K562 (cell line): ENCODE data around the gene PACRG. TPM values are rescaled to one million over a fixed set of nuclear protein-coding genes. Genes with fewer than 3 reads are reported as not detected.

Experiments used
- ATAC-seq: fragments of 200-7000 bp; cut with Tn5 transposase; 3 replicates; pipeline ENCODE4 v1.9.1; 2020; ENCODE audit warnings: moderate library complexity
- BruUV-seq: library from RNA; stranded (reverse); fragments of 400-500 nt; replicated peaks from 2 replicates; lab custom pipeline; 2021; lab: Mats Ljungman, UMichigan
- CTCF ChIA-PET: fragments of 300-600 bp; formaldehyde crosslinking; extraction: SDS; loops from one replicate; lab custom pipeline; 2021; ENCODE audit warnings: low intra/inter-chr PET ratio; lab: Yijun Ruan, JAX
- POLR2A ChIA-PET: fragments of 300-600, 350-650 bp; sonication (Branson Sonifier 250); formaldehyde crosslinking; extraction: SDS; loops from one replicate; lab custom pipeline; 2021; ENCODE audit warnings: antibody characterized with exemption, inconsistent platforms; lab: Yijun Ruan, JAX
- DNase-seq, 4 experiments: peaks; one replicate each; pipeline versions ENCODE4 v3.0.0 to v3.0.0-alpha.2; 2011 to 2018; ENCODE audit warnings: low spot score in 3 of 4, mixed read lengths in 3 of 4; ENCODE audit errors: extremely low read depth in 1 of 4
- FAIRE-seq: peaks from 2 replicates; lab custom pipeline; 2011; peaks lifted over from hg19 to GRCh38; lab: Jason Lieb, UNC
- H2AFZ ChIP-seq: 2 replicates; pipeline ENCODE4 v1.6.0; 2011; ENCODE audit warnings: low read depth, low read length, control low read depth, inconsistent platforms
- H3K27ac ChIP-seq: fragments of 200-600 bp; 3 replicates; pipeline ENCODE4 v1.8.0; 2011; ENCODE audit warnings: low read depth, mild to moderate bottlenecking, control low read depth, inconsistent platforms, low read length, moderate library complexity, mixed read lengths; ENCODE audit errors: extremely low read depth
- H3K27me3 ChIP-seq, 2 experiments: fragments of 300-600 bp in 1 of 2; 2 replicates in 1 of 2; 3 replicates in 1 of 2; pipeline versions ENCODE4 v1.6.0 to v1.8.0; 2011; ENCODE audit warnings: inconsistent platforms in 2 of 2, low read length in 2 of 2, mild to moderate bottlenecking in 1 of 2, mixed read lengths in 1 of 2, moderate library complexity in 1 of 2; ENCODE audit not compliant: control insufficient read depth in 2 of 2, insufficient read depth in 2 of 2
- H3K36me3 ChIP-seq: fragments of 300-600 bp; 3 replicates; pipeline ENCODE4 v1.8.0; 2011; ENCODE audit warnings: mild to moderate bottlenecking, low read length, inconsistent platforms; ENCODE audit not compliant: control insufficient read depth, insufficient read depth
- H3K4me1 ChIP-seq, 2 experiments: fragments of 200-600 bp in 1 of 2; replicated peaks in 1 of 2; 2 replicates in 1 of 2; 3 replicates in 1 of 2; pipeline versions ENCODE4 v1.5.1 to v1.8.0; 2011; ENCODE audit warnings: inconsistent platforms in 2 of 2, low read length in 2 of 2, mild to moderate bottlenecking in 1 of 2, mixed read lengths in 1 of 2, moderate library complexity in 1 of 2; ENCODE audit not compliant: control insufficient read depth in 2 of 2, insufficient read depth in 2 of 2
- H3K4me2 ChIP-seq: 2 replicates; pipeline ENCODE4 v1.6.1; 2011; ENCODE audit warnings: low read length, control low read depth, inconsistent platforms, mixed read lengths; ENCODE audit not compliant: insufficient read depth
- H3K4me3 ChIP-seq: fragments of 200-600 bp; sonication (generic), shearing (Covaris generic); 2 replicates; pipeline ENCODE4 v1.5.1; 2016; ENCODE audit warnings: control low read depth, inconsistent platforms
- H3K79me2 ChIP-seq: fragments of 200-600 bp; 3 replicates; pipeline ENCODE4 v1.8.0; 2011; ENCODE audit warnings: low read length, inconsistent platforms; ENCODE audit not compliant: control insufficient read depth, insufficient read depth
- H3K9ac ChIP-seq, 2 experiments: 2 replicates each; pipeline versions ENCODE4 v1.6.0 to v1.6.1; 2011; ENCODE audit warnings: low read depth in 2 of 2, low read length in 2 of 2, control low read depth in 1 of 2, inconsistent platforms in 1 of 2, mild to moderate bottlenecking in 1 of 2, mixed read lengths in 1 of 2; ENCODE audit not compliant: insufficient read depth in 1 of 2
- H3K9me1 ChIP-seq: one replicate; pipeline ENCODE4 v1.6.0; 2011; ENCODE audit warnings: inconsistent platforms, mild to moderate bottlenecking, low read length, moderate library complexity; ENCODE audit not compliant: control insufficient read depth, insufficient read depth
- H3K9me3 ChIP-seq: replicated peaks from 2 replicates; pipeline ENCODE4 v1.5.1; 2011; ENCODE audit warnings: low read depth, low read length, inconsistent platforms; ENCODE audit not compliant: control insufficient read depth, insufficient read depth
- H4K20me1 ChIP-seq: replicated peaks from 2 replicates; pipeline ENCODE4 v1.6.1; 2011; ENCODE audit warnings: low read length, inconsistent platforms, mixed read lengths; ENCODE audit not compliant: control insufficient read depth, insufficient read depth
- ZNF311 ChIP-seq: fragments of 250-450 bp; sonication (Bioruptor Pico); IDR thresholded peaks from 2 replicates; pipeline ENCODE4 v1.4.0; 2020; ENCODE audit warnings: mild to moderate bottlenecking, moderate library complexity
- ZNF589 ChIP-seq: fragments of 200-800 bp; sonication (Bioruptor generic); IDR thresholded peaks from 2 replicates; pipeline ENCODE4 v1.6.1; 2016; ENCODE audit warnings: low read depth, missing genetic modification characterization, missing compliant biosample characterization
- WGBS: fragments of 100-300 bp; shearing (Covaris generic); methylation state at CpG from one replicate; pipeline ENCODE4 v1.1.6; 2016; ENCODE audit warnings: low coverage, mixed read lengths; ENCODE audit not compliant: insufficient coverage; ENCODE audit errors: missing lambda C conversion rate; 5-methylcytosine and 5-hydroxymethylcytosine counted together
- in situ Hi-C: fragments of 300-500 bp; cut with MboI; formaldehyde crosslinking; loops from 4 replicates; pipeline ENCODE4 v1.15.0; 2018; ENCODE audit warnings: inconsistent platforms, mixed read lengths
- intact Hi-C: fragments of 100-400 bp; cut with micrococcal nuclease; formaldehyde crosslinking; loops from 2 replicates; pipeline ENCODE4 v1.14.2; 2022
- polyA plus RNA-seq, 8 experiments: library from polyadenylated mRNA; depleted of rRNA in 4 of 8; stranded (reverse) in 5 of 8; unstranded in 3 of 8; fragments of >200 nt; fragmentation: Nextera tagmentation in 2 of 8; fragmentation: Illumina TruSeq in 1 of 8; extraction: Ambion mirVana in 2 of 8; extraction: Trizol in 1 of 8; gene quantifications; 2 replicates each; pipeline versions ENCODE4 v1.2.1 to v1.2.3, GENCODE V29; 2011 to 2014; ENCODE audit warnings: inconsistent platforms in 1 of 8, missing spikeins in 1 of 8
- total RNA-seq, 7 experiments: library from RNA; depleted of rRNA in 6 of 7; stranded (reverse); fragments of >200 nt in 6 of 7; fragmentation: Illumina TruSeq in 2 of 7; extraction: Trizol in 2 of 7; gene quantifications; 2 replicates each; pipeline versions ENCODE4 v1.2.1 to v1.2.3, GENCODE V29; 2011 to 2021; ENCODE audit warnings: low replicate concordance in 1 of 7
- TF ChIP-seq, protein P1 (sequence below): sonication (generic); IDR thresholded peaks from 2 replicates; pipeline ENCODE4 v1.6.1; 2016

PACRG gene
- total and polyA plus RNA-seq, 9 of the 15 experiments (the other 6 are each of a cell fraction or from before 2014, with no cell fraction given): 0.04 TPM; not detected in 8

DNA sequence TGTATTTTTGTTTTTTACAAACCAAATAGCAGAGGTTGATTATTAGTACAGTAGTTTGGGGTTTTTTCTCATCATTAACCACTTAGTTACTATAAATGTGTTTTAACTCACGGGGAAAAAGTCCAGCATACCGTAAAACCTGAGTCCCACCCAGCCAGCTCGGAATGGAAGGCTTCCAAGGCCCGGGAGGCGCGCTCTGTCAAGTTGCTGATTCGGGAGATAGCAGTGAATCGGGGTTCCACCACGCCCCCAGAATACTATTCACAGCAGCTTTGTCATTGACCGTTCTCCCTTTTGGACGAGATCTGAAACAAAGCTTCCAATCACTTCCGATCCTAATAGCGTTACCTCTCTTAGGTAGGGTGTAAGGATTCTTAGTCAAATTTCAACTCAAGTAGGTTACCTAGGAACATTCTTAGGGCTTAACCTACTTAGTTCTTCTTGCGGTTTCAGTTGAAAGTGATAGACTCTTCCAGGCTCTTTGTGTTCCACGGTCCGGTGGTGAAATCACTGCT is 453.9 kb downstream of the PACRG start:
- Histone ChIP-seq H3K27me3 (peaks cover 11 to 31% of the 10 kb centered on the region in 2 experiments), H4K20me1 (no peaks in the 10 kb centered on the region), H3K9ac (no peak overlapping the region), H3K4me1 (peaks cover 0 to 14% of the 10 kb centered on the region in 2 experiments; a peak in 3 of 5 replicates), H3K4me3 (no peak overlapping the region), H3K79me2 (no peaks in the 10 kb centered on the region), H2AFZ (no peak overlapping the region), H3K36me3 (no peaks in the 10 kb centered on the region), H3K9me3 (no peaks in the 10 kb centered on the region)
- CTCF ChIA-PET: no interaction called here
- DNase-seq (no peak), ATAC-seq (no peak), FAIRE-seq (no peak)
- in situ Hi-C loops: loop anchor here (5.0 to 10.0 kb wide), 2 partner anchors 773 to 926 kb away; no protein-coding TSS in a partner anchor
- POLR2A ChIA-PET: interaction anchor here (1.0 kb wide), 1 partner anchor 25 kb away, joined by 4 read pairs; no protein-coding TSS in a partner anchor
- WGBS: 8% methylated on average over 16 of the region's 16 CpGs
- intact Hi-C loops: loop anchor here (1.0 to 10.0 kb wide), 9 partner anchors 221 to 1746 kb away; no protein-coding TSS in a partner anchor
- TF ChIP-seq ZNF589 (CRISPR knock-in tag): 0 out of 2 replicates have a peak, but pooled peaks have one; percentile 13
- no peak for TF ChIP-seq ZNF311 (CRISPR knock-in tag)
- TF ChIP-seq, protein P1, sequence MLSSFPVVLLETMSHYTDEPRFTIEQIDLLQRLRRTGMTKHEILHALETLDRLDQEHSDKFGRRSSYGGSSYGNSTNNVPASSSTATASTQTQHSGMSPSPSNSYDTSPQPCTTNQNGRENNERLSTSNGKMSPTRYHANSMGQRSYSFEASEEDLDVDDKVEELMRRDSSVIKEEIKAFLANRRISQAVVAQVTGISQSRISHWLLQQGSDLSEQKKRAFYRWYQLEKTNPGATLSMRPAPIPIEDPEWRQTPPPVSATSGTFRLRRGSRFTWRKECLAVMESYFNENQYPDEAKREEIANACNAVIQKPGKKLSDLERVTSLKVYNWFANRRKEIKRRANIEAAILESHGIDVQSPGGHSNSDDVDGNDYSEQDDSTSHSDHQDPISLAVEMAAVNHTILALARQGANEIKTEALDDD: peak; percentile 45; the same call in 1 of the 2 replicates
- TF ChIP-seq, all 486 proteins: peak for 2
- no TSS peak for BruUV-seq
- H3K27ac ChIP-seq: no peak overlapping the region
- H3K4me2 ChIP-seq: no peak overlapping the region; the same call in 1 of the 2 replicates
- no peaks in the 10 kb centered on the region for H3K9me1 ChIP-seq
